SU-DHL-6 (cell line): Measurements from ENCODE around the gene ZC3HAV1.

Experiments
- H2AFZ ChIP-seq: fragments of 200-600 bp; sonication (generic); 2 replicates; pipeline ENCODE4 v1.6.1; 2014; ENCODE audit warnings: low read depth, mild to moderate bottlenecking, moderate library complexity, mixed read lengths, antibody characterized with exemption, low read length; ENCODE audit not compliant: severe bottlenecking
- H3F3A ChIP-seq: fragments of 200-600 bp; shearing (Covaris generic); 2 replicates; pipeline ENCODE4 v1.6.0; 2016; ENCODE audit warnings: antibody characterized with exemption, mild to moderate bottlenecking; ENCODE audit not compliant: insufficient read depth
- H3K27ac ChIP-seq: fragments of 200-600 bp; sonication (generic); 2 replicates; pipeline ENCODE4 v1.5.1; 2016; ENCODE audit warnings: low read depth, mild to moderate bottlenecking, low read length, moderate library complexity, mixed read lengths
- H3K27me3 ChIP-seq: fragments of 200-600 bp; sonication (generic), shearing (Covaris generic); 2 replicates; pipeline ENCODE4 v1.6.0; 2014; ENCODE audit warnings: mild to moderate bottlenecking, low read length
- H3K36me3 ChIP-seq: fragments of 200-600 bp; sonication (generic); 2 replicates; pipeline ENCODE4 v1.6.1; 2014; ENCODE audit warnings: mild to moderate bottlenecking, low read length, mixed read lengths
- H3K4me2 ChIP-seq: fragments of 300-600, 200-600 bp; shearing (Covaris generic), sonication (generic); 2 replicates; pipeline ENCODE4 v1.6.0; 2014; ENCODE audit warnings: low read length, low read depth, mild to moderate bottlenecking; ENCODE audit not compliant: poor library complexity, severe bottlenecking
- H3K4me3 ChIP-seq: fragments of 200-600 bp; sonication (generic); 2 replicates; pipeline ENCODE4 v1.5.1; 2014; ENCODE audit warnings: antibody characterized with exemption, low read length, mild to moderate bottlenecking, mixed read lengths; ENCODE audit not compliant: insufficient read depth, poor library complexity, severe bottlenecking
- H3K79me2 ChIP-seq: fragments of 200-600 bp; sonication (generic); 2 replicates; pipeline ENCODE4 v1.6.1; 2014; ENCODE audit warnings: mild to moderate bottlenecking, low read length, moderate library complexity; ENCODE audit not compliant: insufficient read depth
- H3K9ac ChIP-seq: fragments of 200-600 bp; sonication (generic); 2 replicates; pipeline ENCODE4 v1.7.0; 2014; ENCODE audit warnings: mild to moderate bottlenecking, low read length
- H3K9me2 ChIP-seq: fragments of 200-600 bp; sonication (generic); replicated peaks from 2 replicates; pipeline ENCODE4 v1.6.1; 2014; ENCODE audit warnings: low read length; ENCODE audit not compliant: insufficient read depth
- H3K9me3 ChIP-seq: fragments of 200-600 bp; sonication (generic); 2 replicates; pipeline ENCODE4 v1.6.1; 2014; ENCODE audit warnings: low read length, mixed read lengths; ENCODE audit not compliant: insufficient read depth
- H4K20me1 ChIP-seq: fragments of 200-600 bp; sonication (generic); 2 replicates; pipeline ENCODE4 v1.6.1; 2014; ENCODE audit warnings: low read depth, mild to moderate bottlenecking, antibody characterized with exemption, low read length, moderate library complexity, mixed read lengths
- CTCF ChIP-seq: fragments of 200-600 bp; sonication (generic); IDR thresholded peaks from one replicate; pipeline ENCODE4 v1.5.1; 2017; ENCODE audit warnings: antibody characterized with exemption, mild to moderate bottlenecking, low read length, moderate library complexity; ENCODE audit not compliant: insufficient read depth, poor library complexity, severe bottlenecking
- EZH2phosphoT487 ChIP-seq: fragments of 200-600 bp; sonication (generic), shearing (Covaris generic); conservative IDR thresholded peaks from 2 replicates; pipeline ENCODE4 v1.6.1; 2018; ENCODE audit warnings: mild to moderate bottlenecking, antibody characterized with exemption, low read length, moderate library complexity, mixed read lengths

Gene ZC3HAV1

GRCh38 chr7:139068544-139069399 is 40.7 kb downstream of the ZC3HAV1 start:
- Histone ChIP-seq H2AFZ (no peak overlapping the region), H3K27me3 (no peaks in the 10 kb centered on the region), H3K9ac (no peak overlapping the region), H3K79me2 (no peaks in the 10 kb centered on the region), H3K27ac (no peak overlapping the region), H3K9me2 (no peaks in the 10 kb centered on the region), H3F3A (no peaks in the 10 kb centered on the region), H4K20me1 (no peaks in the 10 kb centered on the region), H3K4me2 (no peak overlapping the region), H3K4me3 (no peak overlapping the region), H3K36me3 (peaks cover 16% of the 10 kb centered on the region), H3K9me3 (no peaks in the 10 kb centered on the region)
- TF ChIP-seq CTCF (no peak), EZH2phosphoT487 (no peak)

GRCh38 chr7:139066315-139066714 is 43.2 kb downstream of the ZC3HAV1 start:
- Histone ChIP-seq H4K20me1 (no peaks in the 10 kb centered on the region), H3K9me3 (no peaks in the 10 kb centered on the region), H2AFZ (no peak overlapping the region), H3K9ac (no peak overlapping the region), H3K4me3 (no peak overlapping the region), H3K27me3 (no peaks in the 10 kb centered on the region), H3F3A (no peaks in the 10 kb centered on the region), H3K36me3 (peaks cover 12% of the 10 kb centered on the region), H3K27ac (no peak overlapping the region), H3K4me2 (no peak overlapping the region), H3K79me2 (no peaks in the 10 kb centered on the region), H3K9me2 (no peaks in the 10 kb centered on the region)
- TF ChIP-seq EZH2phosphoT487 (no peak), CTCF (no peak)

- Histone ChIP-seq H3K27ac (no peak overlapping the region), H3K9me3 (no peaks in the 10 kb centered on the region), H3K9me2 (no peaks in the 10 kb centered on the region), H3K79me2 (no peaks in the 10 kb centered on the region), H3K4me3 (no peak overlapping the region), H4K20me1 (no peaks in the 10 kb centered on the region), H3K4me2 (no peak overlapping the region), H3K36me3 (peaks cover 12% of the 10 kb centered on the region), H3K9ac (no peak overlapping the region), H3F3A (no peaks in the 10 kb centered on the region), H3K27me3 (no peaks in the 10 kb centered on the region), H2AFZ (no peak overlapping the region)
- TF ChIP-seq EZH2phosphoT487 (no peak), CTCF (no peak)
Measured at GRCh38 chr7:139065323-139065722, 44.2 kb downstream of the ZC3HAV1 start.
